OCI-LY1 (cell line): Measurements from ENCODE around the gene MACROD2.

Source experiments
- EZH2 ChIP-seq: fragments of 200-600 bp; sonication (generic), shearing (Covaris generic); IDR thresholded peaks from 2 replicates; pipeline ENCODE4 v1.8.0; 2017; ENCODE audit warnings: borderline replicate concordance, mixed run types, mild to moderate bottlenecking, antibody characterized with exemption, low read length, moderate library complexity, mixed read lengths
- TF ChIP-seq, protein P1 (sequence below): fragments of 200-600 bp; sonication (generic), shearing (Covaris generic); IDR thresholded peaks from 2 replicates; pipeline ENCODE4 v1.5.1; 2017; ENCODE audit warnings: mild to moderate bottlenecking, antibody characterized with exemption, low read length, moderate library complexity, mixed read lengths

DNA sequence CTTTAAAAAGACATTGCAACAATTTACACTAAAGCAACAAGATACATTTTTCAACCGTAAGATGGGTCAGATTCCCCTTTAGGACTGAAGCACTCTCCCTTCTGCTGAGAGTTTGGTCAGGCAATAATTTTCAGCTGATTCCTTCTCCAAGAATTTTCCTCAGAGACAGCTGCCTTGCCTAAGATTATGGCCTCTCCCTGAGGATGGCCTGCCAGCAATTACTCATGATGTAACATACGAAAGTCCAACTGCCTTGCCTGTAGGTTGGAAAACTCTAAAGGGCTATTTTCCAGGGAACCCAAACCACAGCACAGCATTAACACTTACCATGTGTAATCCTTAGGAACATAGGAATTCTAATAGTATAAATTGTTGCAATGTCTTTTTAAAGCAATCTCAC is 571.2 kb downstream of the MACROD2 start:
- TF ChIP-seq, protein P1, sequence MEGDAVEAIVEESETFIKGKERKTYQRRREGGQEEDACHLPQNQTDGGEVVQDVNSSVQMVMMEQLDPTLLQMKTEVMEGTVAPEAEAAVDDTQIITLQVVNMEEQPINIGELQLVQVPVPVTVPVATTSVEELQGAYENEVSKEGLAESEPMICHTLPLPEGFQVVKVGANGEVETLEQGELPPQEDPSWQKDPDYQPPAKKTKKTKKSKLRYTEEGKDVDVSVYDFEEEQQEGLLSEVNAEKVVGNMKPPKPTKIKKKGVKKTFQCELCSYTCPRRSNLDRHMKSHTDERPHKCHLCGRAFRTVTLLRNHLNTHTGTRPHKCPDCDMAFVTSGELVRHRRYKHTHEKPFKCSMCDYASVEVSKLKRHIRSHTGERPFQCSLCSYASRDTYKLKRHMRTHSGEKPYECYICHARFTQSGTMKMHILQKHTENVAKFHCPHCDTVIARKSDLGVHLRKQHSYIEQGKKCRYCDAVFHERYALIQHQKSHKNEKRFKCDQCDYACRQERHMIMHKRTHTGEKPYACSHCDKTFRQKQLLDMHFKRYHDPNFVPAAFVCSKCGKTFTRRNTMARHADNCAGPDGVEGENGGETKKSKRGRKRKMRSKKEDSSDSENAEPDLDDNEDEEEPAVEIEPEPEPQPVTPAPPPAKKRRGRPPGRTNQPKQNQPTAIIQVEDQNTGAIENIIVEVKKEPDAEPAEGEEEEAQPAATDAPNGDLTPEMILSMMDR, result no peak
- TF ChIP-seq EZH2, result no peak
